ENCODE results near the gene DVL2. TPM values are rescaled to one million over a fixed set of nuclear protein-coding genes. Genes with fewer than 3 reads are reported as not detected.

Gene DVL2
- total RNA-seq, 1 experiment from 2014 or later: 36.9 TPM

DNA sequence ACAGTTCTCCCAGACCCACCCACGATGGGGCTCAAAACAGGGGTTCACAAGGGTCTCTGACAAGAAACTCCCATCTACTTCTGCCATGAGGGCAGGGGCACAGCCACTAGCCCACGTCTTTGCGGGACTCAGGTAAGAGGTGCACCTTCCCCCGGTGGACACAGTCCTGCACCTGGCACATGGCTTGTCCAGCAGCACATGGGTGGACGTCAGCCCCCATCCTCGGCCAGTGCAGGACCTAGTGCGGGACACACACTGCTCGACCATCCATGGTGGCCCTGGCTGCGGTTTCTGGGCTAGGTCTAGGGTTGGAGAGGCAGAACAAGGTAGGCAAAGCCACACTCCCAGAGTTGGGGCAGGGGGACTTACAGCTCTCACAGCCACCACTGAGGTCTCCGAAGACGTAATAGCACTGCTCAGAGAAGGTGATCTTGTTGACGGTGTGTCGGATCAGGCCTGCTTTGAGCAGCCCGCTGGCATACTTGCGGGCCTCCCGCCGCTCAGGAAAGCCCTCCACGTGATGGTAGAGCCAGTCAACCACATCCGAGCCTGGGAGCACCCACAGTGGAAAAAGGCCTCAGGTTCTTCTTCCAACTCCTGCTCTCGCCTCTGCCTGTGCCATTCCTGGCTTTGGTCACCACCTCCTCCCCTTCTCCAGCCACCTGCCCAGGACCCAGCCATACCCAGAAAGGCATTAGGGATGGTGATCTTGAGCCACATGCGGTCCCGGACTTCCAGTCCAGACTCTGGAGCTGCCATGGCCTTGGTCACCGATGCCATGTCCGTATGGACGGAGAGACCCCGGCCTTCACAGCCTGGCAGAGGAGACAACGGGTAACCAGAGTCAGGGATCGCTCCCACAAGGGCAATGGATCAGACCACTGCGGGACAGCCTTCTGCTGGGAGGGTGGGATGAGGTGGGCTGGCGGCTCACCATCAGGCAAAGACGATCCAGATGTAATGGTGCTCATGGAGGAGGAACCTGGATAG is 7.3 kb downstream of the DVL2 start:
- intact Hi-C loops (cut with micrococcal nuclease): no loop called here
- no peaks in the 10 kb centered on the region for H3K9me2 ChIP-seq (replicated peaks; ENCODE audit: low read length)
- no peak overlapping the region for H2AFZ ChIP-seq (ENCODE audit: low read length)
- peaks cover 8% of the 10 kb centered on the region; the same call in 1 of the 2 replicates for H4K20me1 ChIP-seq (ENCODE audit: low read length)
- POLR2A ChIA-PET (ENCODE audit: unreplicated experiment): no interaction called here
- H3K9me3 ChIP-seq (ENCODE audit: low read length): no peaks in the 10 kb centered on the region
- H3F3A ChIP-seq (ENCODE audit: low read length, unreplicated experiment): no peaks in the 10 kb centered on the region
- CTCF ChIA-PET: no interaction called here
- H3K27ac ChIP-seq (ENCODE audit: low read length): no peak overlapping the region
- H3K27me3 ChIP-seq (ENCODE audit: low read length): no peaks in the 10 kb centered on the region
- no peak overlapping the region for H3K4me2 ChIP-seq (ENCODE audit: low read length)
- peaks cover 30% of the 10 kb centered on the region for H3K79me2 ChIP-seq (ENCODE audit: low read length)
- TF ChIP-seq EZH2 (IDR thresholded peaks at IDR 0.05; ENCODE audit: low read length, unreplicated experiment) (no peak), EZH2phosphoT487 (IDR thresholded peaks at IDR 0.05; ENCODE audit: borderline replicate concordance, low read length) (no peak)
- TF ChIP-seq, protein P1, sequence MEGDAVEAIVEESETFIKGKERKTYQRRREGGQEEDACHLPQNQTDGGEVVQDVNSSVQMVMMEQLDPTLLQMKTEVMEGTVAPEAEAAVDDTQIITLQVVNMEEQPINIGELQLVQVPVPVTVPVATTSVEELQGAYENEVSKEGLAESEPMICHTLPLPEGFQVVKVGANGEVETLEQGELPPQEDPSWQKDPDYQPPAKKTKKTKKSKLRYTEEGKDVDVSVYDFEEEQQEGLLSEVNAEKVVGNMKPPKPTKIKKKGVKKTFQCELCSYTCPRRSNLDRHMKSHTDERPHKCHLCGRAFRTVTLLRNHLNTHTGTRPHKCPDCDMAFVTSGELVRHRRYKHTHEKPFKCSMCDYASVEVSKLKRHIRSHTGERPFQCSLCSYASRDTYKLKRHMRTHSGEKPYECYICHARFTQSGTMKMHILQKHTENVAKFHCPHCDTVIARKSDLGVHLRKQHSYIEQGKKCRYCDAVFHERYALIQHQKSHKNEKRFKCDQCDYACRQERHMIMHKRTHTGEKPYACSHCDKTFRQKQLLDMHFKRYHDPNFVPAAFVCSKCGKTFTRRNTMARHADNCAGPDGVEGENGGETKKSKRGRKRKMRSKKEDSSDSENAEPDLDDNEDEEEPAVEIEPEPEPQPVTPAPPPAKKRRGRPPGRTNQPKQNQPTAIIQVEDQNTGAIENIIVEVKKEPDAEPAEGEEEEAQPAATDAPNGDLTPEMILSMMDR (conservative IDR thresholded peaks at IDR 0.05; ENCODE audit: low read depth, low read length): no peak
- H3K36me3 ChIP-seq (ENCODE audit: low read depth, low read length): peaks cover 19% of the 10 kb centered on the region; the same call in 1 of the 2 replicates
- H3K4me1 ChIP-seq (ENCODE audit: insufficient read depth, low read length): peaks cover 3% of the 10 kb centered on the region
- no peak overlapping the region for H3K4me3 ChIP-seq (ENCODE audit: low read length)
- no peak for ATAC-seq
- no peak for DNase-seq
- no peak overlapping the region for H3K9ac ChIP-seq (ENCODE audit: low read length)
- no TSS peak for BruUV-seq (replicated peaks)

DNA sequence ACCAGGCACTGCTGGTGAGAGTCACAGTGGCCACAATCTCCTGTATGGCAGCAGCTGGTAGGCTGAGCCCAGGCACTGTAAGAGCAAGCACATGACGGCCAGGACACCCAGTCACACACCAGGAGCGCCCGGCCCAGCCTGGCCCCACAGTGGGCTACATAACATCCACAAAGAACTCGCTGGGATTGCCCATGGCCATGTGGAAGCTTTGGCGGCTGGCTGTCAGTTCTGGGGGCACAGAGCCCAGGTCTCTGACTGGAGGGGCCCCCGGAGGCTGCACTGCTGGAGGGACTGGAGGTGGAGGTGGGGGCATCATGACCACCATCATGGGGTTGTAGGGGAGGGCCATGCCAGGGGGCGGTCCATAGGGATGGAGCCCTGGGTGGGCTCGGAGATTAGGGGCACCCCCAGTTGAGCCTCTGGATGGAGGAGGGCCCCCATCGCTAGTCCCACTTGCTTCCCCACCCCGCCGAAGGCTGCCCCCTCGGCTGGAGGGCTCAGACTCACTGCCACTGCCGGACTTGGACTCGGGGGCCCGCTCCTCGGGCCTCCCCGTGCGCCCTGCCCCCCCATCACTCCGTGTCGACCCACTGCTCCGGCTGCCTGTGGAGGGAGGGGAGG is 8.5 kb downstream of the DVL2 start:
- TF ChIP-seq, protein P1 (conservative IDR thresholded peaks at IDR 0.05; ENCODE audit: low read depth, low read length): no peak
- TF ChIP-seq EZH2 (IDR thresholded peaks at IDR 0.05; ENCODE audit: low read length, unreplicated experiment) (no peak), EZH2phosphoT487 (IDR thresholded peaks at IDR 0.05; ENCODE audit: borderline replicate concordance, low read length) (no peak)
- H3K27me3 ChIP-seq (ENCODE audit: low read length): no peaks in the 10 kb centered on the region
- ATAC-seq: no peak
- intact Hi-C loops (cut with micrococcal nuclease): no loop called here
- no peaks in the 10 kb centered on the region for H3K9me3 ChIP-seq (ENCODE audit: low read length)
- no peak for DNase-seq
- no peak overlapping the region for H3K4me2 ChIP-seq (ENCODE audit: low read length)
- H3K79me2 ChIP-seq (ENCODE audit: low read length): peaks cover 30% of the 10 kb centered on the region
- no peaks in the 10 kb centered on the region for H3K9me2 ChIP-seq (replicated peaks; ENCODE audit: low read length)
- H4K20me1 ChIP-seq (ENCODE audit: low read length): peaks cover 14% of the 10 kb centered on the region; the same call in 1 of the 2 replicates
- no peak overlapping the region for H3K27ac ChIP-seq (ENCODE audit: low read length)
- H3F3A ChIP-seq (ENCODE audit: low read length, unreplicated experiment): no peaks in the 10 kb centered on the region
- POLR2A ChIA-PET (ENCODE audit: unreplicated experiment): no interaction called here
- H3K9ac ChIP-seq (ENCODE audit: low read length): no peak overlapping the region
- H3K4me3 ChIP-seq (ENCODE audit: low read length): no peak overlapping the region
- H3K36me3 ChIP-seq (ENCODE audit: low read depth, low read length): peaks cover 26% of the 10 kb centered on the region
- BruUV-seq (replicated peaks): no TSS peak
- H2AFZ ChIP-seq (ENCODE audit: low read length): no peak overlapping the region
- CTCF ChIA-PET: no interaction called here
- peaks cover 8% of the 10 kb centered on the region; the same call in 1 of the 2 replicates for H3K4me1 ChIP-seq (ENCODE audit: insufficient read depth, low read length)

Measured in PC-3 (cell line).